ENCODE measurements around the gene HEATR3.
A peak's percentile ranks its signal among the peaks of the same experiment; 100 is the strongest.

HEATR3 gene

GRCh38 chr16:50025537-50025931 is 40.2 kb upstream of the HEATR3 start:
- H3K9ac ChIP-seq (ENCODE audit: low read depth, low read length, poor library complexity, severe bottlenecking), result peak overlapping the region; percentile 76
- H4K20me1 ChIP-seq (ENCODE audit: insufficient read depth, low read length, poor library complexity, severe bottlenecking), result peaks cover 24% of the 10 kb centered on the region
- peak overlapping the region; percentile 88 for H3K4me3 ChIP-seq (ENCODE audit: low read length, poor library complexity, severe bottlenecking)
- H3K27me3 ChIP-seq (ENCODE audit: insufficient read depth, low read length, poor library complexity, severe bottlenecking), result no peaks in the 10 kb centered on the region
- no peaks in the 10 kb centered on the region for H3K9me2 ChIP-seq (replicated peaks; ENCODE audit: low read depth, low read length)
- peak overlapping the region; percentile 90 for H3K4me2 ChIP-seq (ENCODE audit: low read depth, low read length, poor library complexity, severe bottlenecking)
- no peaks in the 10 kb centered on the region; the same call in 1 of the 2 replicates for H3K36me3 ChIP-seq (ENCODE audit: insufficient read depth, low read length)
- no peaks in the 10 kb centered on the region for H3K9me3 ChIP-seq (ENCODE audit: insufficient read depth, low read depth, low read length)
- peak overlapping the region; percentile 84 for H2AFZ ChIP-seq (ENCODE audit: low read length)
- H3F3A ChIP-seq (ENCODE audit: low read depth), result no peaks in the 10 kb centered on the region
- H3K79me2 ChIP-seq (ENCODE audit: insufficient read depth, low read length), result peaks cover 45% of the 10 kb centered on the region
- peaks cover 31% of the 10 kb centered on the region for H3K4me1 ChIP-seq (ENCODE audit: insufficient read depth, low read length, poor library complexity, severe bottlenecking)
- no peak for TF ChIP-seq EZH2phosphoT487 (IDR thresholded peaks at IDR 0.05; ENCODE audit: borderline replicate concordance)
- TF ChIP-seq CTCF (conservative IDR thresholded peaks at IDR 0.05; ENCODE audit: low read length), result no peak

GRCh38 chr16:50027829-50028228 is 37.9 kb upstream of the HEATR3 start:
- Histone ChIP-seq H3K4me3 (ENCODE audit: low read length, poor library complexity, severe bottlenecking) (peak overlapping the region; percentile 20), H3K36me3 (ENCODE audit: insufficient read depth, low read length) (no peaks in the 10 kb centered on the region; the same call in 1 of the 2 replicates), H3K79me2 (ENCODE audit: insufficient read depth, low read length) (peaks cover 58% of the 10 kb centered on the region), H2AFZ (ENCODE audit: low read length) (no peak overlapping the region), H3K9me3 (ENCODE audit: insufficient read depth, low read depth, low read length) (no peaks in the 10 kb centered on the region), H4K20me1 (ENCODE audit: insufficient read depth, low read length, poor library complexity, severe bottlenecking) (peaks cover 24% of the 10 kb centered on the region), H3K9ac (ENCODE audit: low read depth, low read length, poor library complexity, severe bottlenecking) (no peak overlapping the region), H3K4me1 (ENCODE audit: insufficient read depth, low read length, poor library complexity, severe bottlenecking) (peaks cover 34% of the 10 kb centered on the region), H3K4me2 (ENCODE audit: low read depth, low read length, poor library complexity, severe bottlenecking) (peak overlapping the region; percentile 51), H3F3A (ENCODE audit: low read depth) (no peaks in the 10 kb centered on the region), H3K27me3 (ENCODE audit: insufficient read depth, low read length, poor library complexity, severe bottlenecking) (no peaks in the 10 kb centered on the region), H3K9me2 (replicated peaks; ENCODE audit: low read depth, low read length) (no peaks in the 10 kb centered on the region)
- TF ChIP-seq CTCF (conservative IDR thresholded peaks at IDR 0.05; ENCODE audit: low read length) (no peak), EZH2phosphoT487 (IDR thresholded peaks at IDR 0.05; ENCODE audit: borderline replicate concordance) (no peak)

GRCh38 chr16:50035468-50035992 is 30.2 kb upstream of the HEATR3 start:
- Histone ChIP-seq H3K27me3 (ENCODE audit: insufficient read depth, low read length, poor library complexity, severe bottlenecking) (no peaks in the 10 kb centered on the region), H4K20me1 (ENCODE audit: insufficient read depth, low read length, poor library complexity, severe bottlenecking) (no peaks in the 10 kb centered on the region), H3K4me2 (ENCODE audit: low read depth, low read length, poor library complexity, severe bottlenecking) (no peak overlapping the region), H3K4me3 (ENCODE audit: low read length, poor library complexity, severe bottlenecking) (no peak overlapping the region), H3F3A (ENCODE audit: low read depth) (no peaks in the 10 kb centered on the region), H3K79me2 (ENCODE audit: insufficient read depth, low read length) (peaks cover 14% of the 10 kb centered on the region; the same call in 1 of the 2 replicates), H3K9me2 (replicated peaks; ENCODE audit: low read depth, low read length) (no peaks in the 10 kb centered on the region), H3K9ac (ENCODE audit: low read depth, low read length, poor library complexity, severe bottlenecking) (no peak overlapping the region), H2AFZ (ENCODE audit: low read length) (no peak overlapping the region), H3K9me3 (ENCODE audit: insufficient read depth, low read depth, low read length) (no peaks in the 10 kb centered on the region), H3K4me1 (ENCODE audit: insufficient read depth, low read length, poor library complexity, severe bottlenecking) (peaks cover 22% of the 10 kb centered on the region), H3K36me3 (ENCODE audit: insufficient read depth, low read length) (peaks cover 20% of the 10 kb centered on the region; the same call in 1 of the 2 replicates)
- TF ChIP-seq EZH2phosphoT487 (IDR thresholded peaks at IDR 0.05; ENCODE audit: borderline replicate concordance) (no peak), CTCF (conservative IDR thresholded peaks at IDR 0.05; ENCODE audit: low read length) (no peak)
